Loucy (cell line): ENCODE data around the gene LRRC58.

Experiments used
- CTCF ChIP-seq: fragments of 200-600 bp; sonication (generic); conservative IDR thresholded peaks from 2 replicates; pipeline ENCODE4 v1.5.1; 2014; ENCODE audit warnings: mild to moderate bottlenecking, antibody characterized with exemption, low read length
- EZH2phosphoT487 ChIP-seq: fragments of 200-600 bp; IDR thresholded peaks from 2 replicates; pipeline ENCODE4 v1.6.1; 2018; ENCODE audit warnings: antibody characterized with exemption, mild to moderate bottlenecking, moderate library complexity, borderline replicate concordance

GRCh38 chr3:120344349-120344748 is 4.8 kb downstream of the LRRC58 start:
- TF ChIP-seq CTCF (no peak), EZH2phosphoT487 (no peak)
